ENCODE results near the gene ANKRD63. TPM values are rescaled to one million over a fixed set of nuclear protein-coding genes. Genes with fewer than 3 reads are reported as not detected.
A peak's percentile ranks its signal among the peaks of the same experiment; 100 is the strongest.

ANKRD63 gene
- total RNA-seq, 1 experiment from 2014 or later, result 0.37 TPM

DNA sequence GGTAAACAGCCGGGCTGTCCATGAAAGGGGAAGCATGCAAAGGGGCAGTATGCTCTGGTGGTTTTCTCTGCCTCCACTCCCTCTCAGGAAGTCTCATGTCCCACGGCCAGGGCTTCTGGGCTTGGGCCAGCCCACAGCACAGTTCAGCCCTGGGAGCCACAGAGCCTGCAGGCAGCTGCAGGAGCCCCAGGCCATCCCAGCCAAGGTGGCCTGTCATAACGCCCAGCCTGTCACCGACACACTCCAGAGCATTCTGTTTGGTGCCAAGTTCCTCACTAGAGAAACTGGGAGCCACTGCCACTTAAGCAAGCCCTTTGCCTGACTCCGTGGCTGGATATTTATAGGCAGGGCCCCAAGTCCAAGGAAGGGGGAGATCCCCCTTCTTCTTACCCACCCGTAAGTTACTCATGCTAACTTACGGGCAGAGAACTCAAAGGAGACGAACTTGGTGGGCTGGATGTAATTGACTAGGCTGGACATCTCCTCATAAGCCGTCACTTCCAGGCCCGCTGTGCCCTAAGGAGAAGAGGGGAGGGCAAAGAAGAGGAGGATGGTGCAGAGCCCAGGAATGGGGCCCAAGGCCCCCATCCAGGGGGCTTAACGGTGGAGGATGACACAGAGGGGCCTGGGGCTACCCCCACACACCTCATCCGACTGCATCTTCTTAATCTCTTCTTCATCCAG lies 13.2 kb upstream of the ANKRD63 start:
- DNase-seq (ENCODE audit: low spot score), result no peak

DNA sequence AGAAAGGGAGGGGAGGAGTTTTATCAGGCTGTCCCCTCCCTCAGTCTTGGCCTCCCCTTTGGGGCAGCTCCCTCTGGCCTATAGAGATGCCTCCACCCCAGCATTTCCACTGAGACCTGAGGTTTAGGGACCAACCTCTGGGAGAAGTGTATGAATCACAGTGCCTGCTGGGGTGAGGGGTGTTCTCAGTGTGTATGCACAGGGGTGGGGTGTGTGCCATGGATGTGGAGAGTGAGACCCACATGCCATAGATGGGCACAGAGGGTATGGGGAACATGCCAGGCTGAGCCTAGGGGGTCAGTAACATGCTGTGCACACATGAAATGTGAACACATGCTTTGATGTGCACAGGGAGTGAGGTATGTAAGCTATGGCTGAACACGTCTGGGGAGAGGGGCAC lies 12.4 kb upstream of the ANKRD63 start:
- DNase-seq (ENCODE audit: low spot score), result no peak

DNA sequence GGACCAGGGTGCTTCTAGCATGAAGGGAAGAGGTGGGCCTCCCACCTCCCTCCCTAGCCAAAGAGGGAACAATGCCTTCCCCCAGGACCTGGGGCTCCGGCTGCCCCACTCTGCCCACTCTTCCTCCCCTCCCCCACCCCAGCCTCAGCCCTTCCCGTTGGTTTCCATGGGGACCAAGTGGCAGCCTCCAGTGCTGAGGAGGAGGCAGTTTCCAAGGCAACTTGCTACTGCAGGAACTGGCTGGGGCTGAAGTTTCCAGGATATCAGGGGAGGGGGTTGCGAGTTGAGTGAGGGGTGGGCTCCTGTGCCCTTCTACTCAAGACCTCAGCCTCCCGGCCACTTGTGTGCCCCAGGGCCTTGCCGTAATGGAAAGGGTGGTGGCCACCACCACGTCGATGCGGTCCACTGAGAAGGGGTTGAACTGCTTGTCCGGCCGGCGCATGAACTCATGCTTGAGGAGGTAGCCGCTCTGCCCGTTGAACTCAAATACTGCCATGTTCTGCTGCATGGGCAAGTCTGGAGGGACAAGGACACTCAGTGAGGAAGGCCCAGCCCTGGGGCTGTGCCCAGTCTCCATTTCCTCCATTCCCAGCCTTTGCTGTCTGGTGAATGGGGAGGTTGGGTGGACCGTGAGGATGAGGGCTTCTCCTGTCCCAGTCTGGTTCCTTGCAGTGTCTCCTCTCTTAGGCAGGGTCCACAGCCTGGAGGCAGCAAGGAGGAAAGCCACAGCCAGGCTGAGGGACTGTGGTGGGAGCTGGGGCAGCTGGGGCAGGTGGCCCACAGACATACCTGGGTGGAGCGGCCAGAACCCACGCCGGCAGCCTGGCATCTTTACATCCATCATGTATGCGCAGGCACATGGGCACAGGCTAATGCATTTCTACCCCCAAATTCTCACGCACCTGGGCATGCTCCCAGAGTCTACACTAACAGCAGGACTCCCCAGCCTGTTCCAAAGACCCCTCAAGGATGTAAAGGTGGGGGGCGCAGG lies 11.3 kb upstream of the ANKRD63 start:
- no peak for DNase-seq (ENCODE audit: low spot score)

DNA sequence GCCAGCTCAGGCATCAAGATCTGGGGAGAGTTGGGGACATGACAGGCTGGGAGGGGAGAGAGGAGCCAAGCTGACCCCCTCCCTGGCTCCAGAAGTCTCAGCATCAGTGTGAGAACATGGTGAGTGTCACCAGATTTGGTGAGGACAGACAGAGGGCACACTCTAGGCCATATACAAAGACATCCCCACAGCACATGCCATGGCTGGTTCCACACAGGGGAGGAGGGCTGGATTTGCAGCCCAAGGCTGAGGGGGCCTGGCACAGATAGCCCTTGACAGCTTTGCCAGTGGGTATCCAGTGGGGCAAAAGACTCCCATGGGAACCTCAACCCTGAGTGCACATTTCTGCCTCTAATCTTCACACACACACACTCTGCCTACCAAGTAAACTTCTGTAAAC lies 10.1 kb upstream of the ANKRD63 start:
- DNase-seq (ENCODE audit: low spot score), result no peak

DNA sequence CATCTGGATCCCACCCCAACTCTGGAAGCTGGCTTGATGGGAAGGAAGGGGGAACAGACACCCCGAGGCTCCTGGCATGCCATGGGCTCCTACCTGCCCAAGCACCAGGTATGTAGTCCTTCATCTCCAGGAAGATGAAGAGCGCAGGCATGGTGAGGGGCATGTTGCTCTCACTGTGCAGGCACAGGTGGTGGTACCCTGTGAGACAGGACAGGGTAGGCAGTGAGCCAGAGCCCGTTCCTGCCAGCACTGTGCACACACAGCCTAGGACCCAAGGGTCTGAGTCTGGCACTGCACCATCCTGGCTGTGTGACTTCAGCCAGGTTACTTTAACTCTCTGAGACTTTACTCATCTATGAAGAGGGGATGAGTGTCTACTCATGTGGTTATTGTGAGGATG lies 9.4 kb upstream of the ANKRD63 start:
- DNase-seq (ENCODE audit: low spot score), result no peak

DNA sequence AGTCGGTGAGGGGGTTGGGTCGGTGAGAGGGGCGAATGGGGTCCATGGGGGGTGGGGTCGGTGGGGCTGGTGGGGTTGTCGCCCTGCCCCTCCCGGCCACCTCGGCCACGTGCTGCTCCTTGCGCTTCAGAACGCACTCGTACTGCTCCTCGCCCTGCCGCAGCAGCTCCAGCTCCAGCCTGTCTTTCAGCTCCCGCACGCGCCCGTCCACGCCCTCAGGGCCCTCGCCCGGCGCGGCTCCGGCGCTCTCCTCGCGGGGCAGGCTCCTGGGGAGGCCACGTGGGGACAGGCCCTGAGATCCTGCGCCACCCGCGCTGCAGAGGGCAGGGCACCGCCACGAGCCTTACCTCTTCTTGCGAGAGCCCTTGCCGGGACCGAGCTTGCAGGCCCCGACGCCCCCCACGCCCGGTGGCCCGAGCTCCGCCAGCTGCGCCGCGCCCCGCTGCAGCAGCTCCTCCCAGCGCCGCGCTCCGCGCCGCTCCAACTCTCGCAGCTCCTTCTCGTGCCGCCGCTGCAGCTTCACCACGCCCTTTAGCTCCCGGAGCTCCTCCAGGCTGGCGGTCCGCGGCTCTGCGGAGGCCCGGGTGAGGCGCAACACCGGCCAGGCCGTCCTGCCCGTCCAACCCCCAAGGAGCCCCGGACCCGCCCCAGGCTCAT lies 8.2 kb upstream of the ANKRD63 start:
- no peak for DNase-seq (ENCODE audit: low spot score)

DNA sequence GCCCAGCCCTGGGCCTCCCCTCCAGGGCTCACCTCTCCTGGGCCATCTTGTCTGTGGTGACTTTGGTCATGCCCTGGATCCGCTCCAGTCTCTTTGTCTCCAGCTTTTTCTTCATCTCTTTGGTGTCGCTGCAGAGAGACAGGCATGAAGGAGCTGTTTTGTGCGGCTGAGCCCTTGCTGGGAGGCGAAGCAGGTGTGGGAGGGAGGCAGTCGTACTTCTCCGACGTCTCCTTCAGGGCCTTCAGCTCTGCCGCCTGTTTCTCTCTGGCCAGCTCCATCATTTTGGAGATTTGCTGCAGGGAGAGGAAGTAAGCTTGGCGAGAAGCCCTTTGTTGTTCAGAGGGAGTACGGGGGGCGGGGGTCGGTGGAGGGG lies 7.7 kb upstream of the ANKRD63 start:
- no peak for DNase-seq (ENCODE audit: low spot score)

DNA sequence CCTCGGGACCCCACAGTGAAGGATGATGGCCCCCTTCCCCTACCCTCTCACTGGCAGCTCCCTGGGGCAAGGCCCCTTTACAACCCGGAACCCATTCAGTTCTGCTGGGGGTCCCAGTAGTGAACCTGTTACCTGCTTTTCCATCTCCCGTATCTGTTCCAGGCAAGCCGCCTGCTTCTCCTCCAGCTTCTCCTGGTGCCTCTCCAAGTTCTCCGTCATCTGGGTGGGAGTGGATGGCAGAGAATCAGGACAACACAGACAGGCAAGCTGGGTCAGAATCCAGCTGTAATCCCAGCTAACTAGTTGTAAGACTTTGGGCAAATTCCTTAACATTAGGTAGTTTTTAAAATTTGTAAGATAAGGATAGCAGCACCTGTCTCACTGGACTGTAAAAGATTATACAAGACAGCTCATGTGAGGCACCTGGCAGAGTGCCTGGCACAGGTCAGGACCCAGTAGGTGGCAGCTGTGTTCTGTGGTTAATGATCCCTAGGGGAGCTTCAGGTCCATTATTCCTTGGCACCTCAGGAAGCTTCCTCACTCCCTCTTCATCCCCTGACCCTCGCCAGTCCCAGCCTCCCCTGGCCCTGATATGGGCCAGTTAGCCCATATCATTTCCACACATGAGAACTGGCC lies 6.4 kb upstream of the ANKRD63 start:
- DNase-seq (ENCODE audit: low spot score), result no peak

DNA sequence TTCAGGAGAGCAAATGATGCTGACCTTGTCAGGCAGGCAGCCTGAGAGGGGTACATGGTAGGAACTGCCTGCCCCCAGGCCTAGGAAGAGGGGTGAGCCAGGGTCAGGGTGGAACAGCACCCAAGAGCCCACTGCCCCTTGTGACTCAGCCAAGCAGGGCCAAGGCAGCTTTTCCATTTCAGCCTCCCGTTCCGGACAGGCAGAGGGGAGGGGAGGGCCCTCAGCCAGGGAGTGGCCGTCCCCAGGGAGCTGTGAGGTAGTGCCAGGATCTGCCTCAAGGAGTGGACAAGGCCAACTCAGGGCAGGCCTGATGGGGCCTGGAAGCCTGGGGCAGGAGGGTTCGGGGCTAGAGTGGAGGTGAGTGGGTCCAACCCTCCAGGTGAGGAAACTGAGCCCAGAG lies 5.1 kb upstream of the ANKRD63 start:
- DNase-seq (ENCODE audit: low spot score), result peak; percentile 30

DNA sequence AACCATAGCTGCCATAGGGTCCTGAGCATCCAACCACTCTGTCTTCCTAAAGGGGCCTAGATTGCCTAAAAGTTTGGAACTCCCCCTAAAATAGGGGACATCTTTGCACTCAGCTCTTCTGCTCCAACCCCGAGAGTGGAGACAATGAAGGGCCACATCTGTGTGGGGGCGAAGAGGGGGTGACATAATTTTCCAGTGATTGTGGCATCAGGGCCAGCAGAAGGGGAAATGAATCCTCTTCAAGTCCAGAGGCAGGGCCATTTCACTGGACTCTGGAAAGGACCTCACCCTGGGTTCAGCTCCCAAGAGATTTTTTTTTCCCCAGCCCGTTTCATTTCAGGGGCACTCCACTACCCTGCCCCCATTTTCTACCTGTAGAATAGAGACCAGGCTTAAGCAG lies 4.6 kb upstream of the ANKRD63 start:
- DNase-seq (ENCODE audit: low spot score), result no peak

DNA sequence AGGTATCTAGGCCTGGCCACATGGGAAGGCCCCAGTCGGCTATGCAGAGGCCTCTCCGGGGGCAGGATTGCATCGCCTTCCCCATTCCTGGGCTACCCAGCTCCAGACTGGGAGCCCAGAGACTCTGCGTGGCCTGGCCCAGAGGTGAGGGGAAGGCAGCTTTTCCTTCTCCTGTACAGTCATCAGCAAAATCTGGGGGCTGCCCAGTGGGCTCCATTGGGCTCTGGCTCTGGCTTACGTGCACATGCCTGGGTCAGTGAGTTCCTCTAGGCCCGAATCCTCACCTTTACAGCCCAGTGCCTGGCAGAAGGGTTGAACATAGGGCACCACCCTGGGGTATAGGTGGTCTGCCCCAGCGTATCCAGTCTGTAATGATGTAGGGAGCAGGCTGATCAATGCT lies 3.9 kb upstream of the ANKRD63 start:
- no peak for DNase-seq (ENCODE audit: low spot score)

DNA sequence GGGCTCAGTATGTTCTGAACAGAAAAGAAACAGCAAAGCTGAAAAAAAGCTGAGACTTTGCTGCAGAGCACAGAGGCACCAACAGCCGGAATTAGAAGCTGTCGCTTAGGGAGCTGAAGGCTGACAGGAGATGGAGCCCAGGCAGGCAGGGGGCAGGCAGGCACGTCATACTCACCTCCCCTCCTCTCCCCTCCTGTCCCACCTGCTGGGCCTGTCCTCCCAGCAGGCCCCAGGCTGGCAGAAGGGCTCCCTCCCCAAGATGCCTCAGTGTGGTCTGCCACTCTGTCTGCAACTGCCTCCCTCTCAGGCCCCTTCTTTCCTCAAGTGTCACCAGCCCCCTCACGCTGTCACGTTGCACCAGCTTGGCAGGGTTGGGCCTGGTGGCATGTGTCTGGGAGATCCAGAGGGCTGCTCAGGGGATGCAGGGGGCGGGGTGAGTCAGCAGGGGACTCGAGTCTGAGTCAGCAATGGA lies 3.2 kb upstream of the ANKRD63 start:
- DNase-seq (ENCODE audit: low spot score), result no peak

DNA sequence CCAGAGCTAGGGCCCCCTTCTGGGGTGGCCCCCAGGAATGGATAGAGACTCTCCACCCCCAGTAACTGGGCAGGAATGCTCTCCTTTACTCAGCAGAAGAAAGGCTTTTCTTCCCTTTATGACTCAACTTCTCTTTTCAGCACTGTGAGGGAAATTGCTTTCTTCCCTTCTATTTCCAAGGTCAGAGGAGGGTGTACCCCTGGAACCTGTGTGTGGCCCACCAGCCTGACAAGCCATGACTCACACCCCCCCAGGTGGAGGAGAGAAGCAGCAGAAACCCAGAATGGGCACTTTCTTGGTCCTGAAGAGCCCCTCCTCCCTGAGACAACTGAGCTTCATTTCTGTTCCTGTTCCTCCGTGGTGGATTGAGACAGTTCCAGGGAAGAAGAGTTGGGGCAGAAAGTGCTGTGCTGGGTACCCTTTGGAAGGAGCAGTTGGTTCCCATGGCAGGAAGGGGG lies 2.7 kb upstream of the ANKRD63 start:
- no peak for DNase-seq (ENCODE audit: low spot score)

DNA sequence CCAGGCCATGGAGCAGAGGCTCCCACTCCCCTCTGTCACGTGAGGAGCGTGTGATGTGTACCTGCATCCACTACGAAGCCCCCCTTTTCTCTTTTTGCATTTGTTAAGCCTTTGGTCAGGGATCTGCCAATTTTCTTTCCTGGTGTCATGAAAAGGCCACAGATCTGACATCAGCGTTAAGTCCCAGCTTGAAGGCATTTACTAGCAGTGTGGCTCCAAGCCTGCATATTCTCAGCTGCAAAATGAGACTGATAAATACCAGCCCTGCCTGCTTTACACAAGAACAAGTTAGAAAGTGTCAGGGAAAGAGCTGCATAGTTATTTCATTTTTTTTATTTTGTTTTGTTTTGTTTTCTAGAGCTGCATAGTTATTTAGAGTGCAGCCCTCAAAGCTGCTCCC lies 2.3 kb upstream of the ANKRD63 start:
- no peak for DNase-seq (ENCODE audit: low spot score)

DNA sequence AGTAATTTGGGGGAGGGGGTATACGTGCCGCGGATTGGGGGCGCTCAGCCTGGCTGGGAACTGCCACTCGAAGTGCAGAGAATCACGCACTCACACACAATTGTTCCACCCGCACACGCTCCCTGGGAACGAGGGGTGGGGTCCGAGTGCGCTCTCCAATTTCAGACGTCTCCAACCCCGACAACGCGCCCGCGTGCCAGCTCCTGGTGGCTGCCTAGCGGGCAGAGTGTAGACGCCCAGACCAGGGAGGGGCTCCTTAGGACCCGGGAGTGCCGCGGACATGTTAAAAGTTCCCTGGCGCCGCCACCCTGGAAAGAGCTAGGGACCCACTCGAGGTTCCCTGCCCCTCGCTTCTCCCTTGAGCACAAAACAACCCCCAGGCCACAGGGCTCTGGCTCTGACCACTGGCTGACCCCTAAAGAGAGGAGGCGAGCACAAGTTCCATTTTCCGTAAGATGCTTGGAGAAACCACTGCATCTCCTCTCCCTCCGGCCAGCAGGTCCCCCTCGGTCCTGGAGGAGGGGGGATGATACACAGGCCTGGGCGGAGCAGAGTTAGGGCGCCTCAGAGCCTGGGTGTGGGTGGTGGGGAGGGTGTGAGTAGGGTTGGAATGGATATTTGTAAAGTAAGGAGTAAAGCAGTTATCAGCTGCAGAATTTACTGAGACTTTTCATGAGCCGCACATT lies 894 bp upstream of the ANKRD63 start:
- no peak for DNase-seq (ENCODE audit: low spot score)

DNA sequence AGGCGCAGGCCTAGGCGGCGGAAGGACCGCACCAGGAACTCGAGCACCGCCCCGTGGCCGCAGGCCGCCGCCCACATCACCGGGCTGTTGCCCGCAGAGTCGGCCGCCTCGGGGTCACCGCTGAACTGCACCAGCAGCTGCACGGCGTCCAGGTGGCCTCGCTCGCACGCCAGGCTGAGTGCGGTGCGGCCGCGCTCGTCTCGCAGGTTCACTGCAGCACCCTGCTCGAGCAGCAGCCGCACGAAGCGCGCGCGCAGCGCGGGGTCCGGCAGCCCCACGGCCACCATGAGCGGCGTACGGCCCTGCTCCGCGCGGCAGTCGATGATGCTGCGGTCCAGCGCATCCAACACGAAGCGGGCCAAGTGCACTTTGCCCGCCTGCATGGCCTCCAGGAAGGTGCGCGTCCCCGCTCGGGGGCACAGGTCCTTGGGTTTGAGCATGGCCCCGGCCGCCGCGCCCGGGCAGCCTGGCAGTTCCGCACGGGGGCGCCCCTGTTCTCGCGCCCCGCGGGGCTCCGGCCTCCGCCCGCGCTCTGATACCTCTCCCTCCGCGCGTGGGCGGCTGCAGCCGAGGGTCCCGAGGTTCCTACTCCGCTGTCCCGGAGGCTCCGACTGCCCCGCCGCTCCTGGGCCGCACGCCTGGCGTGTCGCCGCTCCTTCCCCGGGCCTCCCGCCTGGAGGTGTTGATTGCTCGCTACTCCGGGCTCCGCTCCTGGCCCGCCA lies 556 bp downstream of the ANKRD63 start:
- no peak for DNase-seq (ENCODE audit: low spot score)

DNA sequence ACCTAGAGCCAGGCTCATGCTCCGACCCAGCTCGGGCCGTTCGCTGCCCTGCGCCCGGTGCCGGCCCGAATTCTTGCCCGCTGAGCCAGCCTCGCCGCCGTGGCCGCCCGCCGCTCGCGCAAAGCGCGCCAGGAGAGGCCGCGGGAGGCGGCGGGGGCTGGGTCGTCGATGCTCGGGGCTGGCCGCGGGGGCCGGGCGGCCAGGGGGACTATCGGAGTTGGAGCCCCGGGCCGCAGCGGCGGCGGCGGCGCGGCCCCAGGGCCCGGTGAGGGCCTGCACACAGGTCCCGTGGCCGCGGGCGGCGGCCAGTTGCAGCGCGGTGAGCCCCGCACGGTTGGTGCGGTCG lies 1.1 kb downstream of the ANKRD63 start:
- no peak for DNase-seq (ENCODE audit: low spot score)

DNA sequence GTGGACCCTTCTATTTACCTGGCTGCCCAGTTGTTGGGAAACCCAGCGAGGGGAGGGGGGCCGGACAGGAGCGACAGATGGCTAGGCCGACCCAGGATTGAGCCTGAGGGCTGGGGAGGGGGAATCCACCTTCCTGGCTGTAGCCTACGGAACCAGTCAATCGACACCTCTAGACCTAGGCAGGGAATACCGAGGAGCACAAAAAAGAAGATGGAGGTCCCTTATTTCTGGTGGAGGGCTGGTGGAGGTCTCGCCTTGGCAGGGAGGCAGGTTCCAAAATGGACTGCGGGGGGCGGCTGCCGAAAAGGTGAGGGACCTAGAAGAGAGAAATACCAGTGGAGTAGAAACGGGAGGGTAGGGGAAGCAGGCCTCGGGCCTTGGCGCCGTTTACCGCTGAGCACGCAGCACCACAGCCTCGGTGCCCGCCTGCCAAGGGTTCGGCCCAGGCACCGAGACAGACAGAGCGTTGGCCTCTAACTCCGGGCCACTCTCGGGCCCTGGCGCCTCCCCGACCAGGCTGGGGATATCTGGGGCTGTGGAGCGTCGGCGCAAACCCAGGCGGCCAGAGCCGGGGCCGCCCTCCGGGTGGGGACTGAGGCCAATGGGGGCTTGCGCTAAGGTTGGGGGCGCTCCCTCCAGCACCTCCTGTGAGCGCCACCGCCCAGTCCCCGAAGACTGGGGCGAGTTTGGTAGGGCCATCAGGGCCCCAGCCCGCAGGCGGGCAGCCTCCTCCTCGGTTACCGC lies 1.6 kb downstream of the ANKRD63 start:
- no peak for DNase-seq (ENCODE audit: low spot score)

DNA sequence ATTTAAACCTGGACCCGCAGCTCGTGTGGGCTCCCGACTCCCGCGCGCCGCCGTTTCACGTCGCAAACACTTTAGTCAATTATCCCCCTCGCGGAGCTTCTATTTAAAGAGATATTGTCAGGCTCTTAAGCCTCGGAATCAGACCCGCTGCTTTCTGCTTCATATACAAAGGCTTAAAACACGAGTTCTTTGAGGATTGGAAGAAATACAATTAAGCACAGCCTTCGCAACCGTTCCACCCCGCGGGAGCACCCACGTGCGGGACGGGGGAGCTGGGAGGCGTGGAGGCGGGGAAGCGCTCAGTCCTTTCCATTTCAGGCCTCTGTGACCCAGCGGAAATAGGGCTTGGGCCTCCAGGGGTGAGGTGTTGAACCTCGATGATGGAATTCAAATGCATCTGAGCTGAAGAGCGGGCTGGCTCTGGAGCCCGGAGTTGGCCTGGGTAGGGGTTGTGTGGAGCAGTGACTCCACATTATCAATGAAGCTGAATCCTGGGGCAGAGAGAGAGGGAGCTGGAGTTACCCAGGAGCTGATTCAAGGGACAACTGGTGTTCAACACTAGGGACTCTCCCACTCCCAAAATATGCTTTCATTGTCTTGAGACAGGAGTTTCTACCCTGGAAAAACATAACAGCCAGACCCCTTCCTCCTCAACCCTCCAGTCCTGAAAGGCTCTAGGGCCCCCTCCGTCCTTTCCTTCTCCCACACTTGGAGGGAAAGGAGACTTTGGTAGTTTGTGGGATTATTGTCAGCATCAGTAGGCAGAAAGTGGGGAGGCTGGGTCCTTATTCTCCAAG lies 2.4 kb downstream of the ANKRD63 start:
- no peak for DNase-seq (ENCODE audit: low spot score)

All from H4 (cell line).